Right hindlimb (tissue), 1 donor: ENCODE results near the gene WFIKKN2.
"Not testable (repeated sequence)": the region's sequence is repeated elsewhere in the genome, so short reads cannot be mapped to it uniquely, and the experiment has no call there.

Experiments used
- DNase-seq: peaks from one replicate; pipeline ENCODE4 v3.0.0-alpha.2; 2018

WFIKKN2 gene

DNA sequence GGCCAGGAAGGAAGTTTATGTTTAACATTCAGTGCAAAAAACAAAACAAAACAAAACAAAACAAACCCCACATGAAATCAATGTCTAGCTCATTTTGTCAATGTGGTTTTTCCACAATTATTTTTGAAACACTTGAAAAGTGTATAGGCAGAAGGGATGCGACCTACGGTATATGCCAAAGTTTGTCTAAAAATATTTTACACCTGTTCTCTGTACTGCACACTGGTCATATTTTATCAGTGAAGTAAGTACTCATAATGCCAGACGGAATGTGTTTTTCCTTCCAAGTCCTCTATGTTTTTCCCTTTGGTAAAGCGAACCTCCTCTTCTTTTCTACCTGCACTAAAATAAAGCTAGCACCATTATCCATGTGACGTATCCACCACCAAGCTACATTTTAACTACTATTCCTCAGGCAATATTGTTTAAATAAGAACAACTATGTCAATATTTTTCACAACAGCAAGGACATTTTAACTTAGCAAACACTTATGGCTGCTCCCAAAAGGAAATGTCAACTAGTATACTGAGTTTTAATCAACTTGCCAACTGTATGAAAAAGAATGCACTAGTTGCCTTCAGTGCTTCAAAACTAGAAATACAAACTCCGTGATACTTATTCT, 20.4 kb downstream of the WFIKKN2 start:
- DNase-seq = no peak

DNA sequence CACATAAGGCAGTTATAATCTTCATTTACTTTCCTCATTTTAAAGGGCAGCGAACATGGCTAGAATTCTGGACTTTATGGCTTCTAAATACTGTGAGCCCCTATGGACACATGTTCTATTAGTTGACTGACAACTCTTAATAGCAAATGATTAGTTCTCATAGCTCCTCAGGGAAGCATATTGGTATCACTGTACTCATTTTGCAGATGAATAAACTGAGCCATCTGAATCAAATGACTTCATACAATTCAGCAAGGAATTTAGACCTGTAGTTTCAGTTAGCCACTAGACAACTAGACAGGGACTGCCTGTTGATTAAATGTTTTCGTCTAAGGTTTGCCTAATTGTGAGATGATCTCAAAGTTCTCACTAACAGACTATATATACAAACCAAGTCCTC, 21.0 kb downstream of the WFIKKN2 start:
- DNase-seq = no peak

GRCh38 chr17:50858486-50859225, 23.3 kb downstream of the WFIKKN2 start:
- DNase-seq = no peak

GRCh38 chr17:50859727-50860126, 24.3 kb downstream of the WFIKKN2 start:
- DNase-seq = not testable (repeated sequence)

GRCh38 chr17:50861334-50861676, 25.9 kb downstream of the WFIKKN2 start:
- DNase-seq = no peak

GRCh38 chr17:50861822-50862528, 26.6 kb downstream of the WFIKKN2 start:
- DNase-seq = no peak

DNA sequence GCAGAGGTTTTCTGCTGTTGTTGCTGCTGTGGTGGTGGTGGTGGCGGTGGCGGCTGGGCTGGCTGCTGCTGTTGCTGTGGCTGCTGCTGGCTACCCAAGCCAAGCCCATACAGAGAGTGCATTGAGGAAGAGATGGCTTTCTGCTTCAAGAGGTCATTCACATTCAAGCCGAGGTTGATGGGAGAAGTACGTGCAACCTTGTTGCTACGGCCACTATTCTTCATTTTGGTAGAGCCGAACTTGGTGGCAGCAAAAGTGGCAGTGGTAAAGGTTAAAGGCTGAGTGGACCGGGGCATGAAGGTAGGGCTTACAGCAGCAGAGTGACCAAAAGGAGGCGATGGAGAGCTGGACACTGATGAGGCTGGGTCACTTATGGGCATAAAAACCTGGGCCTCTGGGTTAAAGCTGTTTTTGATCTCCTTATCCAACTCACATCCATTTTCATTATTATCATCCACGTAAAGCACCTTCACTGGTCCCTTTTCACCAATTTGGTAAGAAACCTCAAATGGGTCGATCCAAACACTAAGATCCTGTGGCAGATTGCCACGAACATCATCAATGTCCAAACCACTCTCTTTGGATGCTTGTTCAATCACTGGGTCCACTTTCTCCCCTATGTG, 27.9 kb downstream of the WFIKKN2 start:
- no peak for DNase-seq

DNA sequence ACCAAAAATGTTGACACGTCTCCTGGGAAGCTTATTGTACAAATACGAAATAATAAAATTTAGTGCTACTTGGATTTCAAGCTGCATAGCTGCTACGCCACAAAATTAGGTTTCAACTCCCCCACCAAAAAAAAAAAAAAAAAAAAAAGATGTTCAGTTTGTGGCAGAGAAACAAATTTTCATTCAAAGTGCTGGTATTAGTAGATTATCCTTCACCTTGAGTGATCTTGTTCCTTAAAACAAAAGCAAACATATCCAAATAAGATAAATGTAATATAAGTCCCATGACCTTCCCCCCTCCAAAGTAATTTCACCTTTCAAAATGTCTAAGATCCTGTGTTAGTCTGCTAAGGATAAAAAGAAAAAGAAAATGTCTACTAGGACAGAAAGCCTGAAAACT, 28.5 kb downstream of the WFIKKN2 start:
- DNase-seq = no peak

GRCh38 chr17:50864747-50865059, 29.3 kb downstream of the WFIKKN2 start:
- no peak for DNase-seq

GRCh38 chr17:50865060-50865867, 29.9 kb downstream of the WFIKKN2 start:
- peak; percentile 75 for DNase-seq

DNA sequence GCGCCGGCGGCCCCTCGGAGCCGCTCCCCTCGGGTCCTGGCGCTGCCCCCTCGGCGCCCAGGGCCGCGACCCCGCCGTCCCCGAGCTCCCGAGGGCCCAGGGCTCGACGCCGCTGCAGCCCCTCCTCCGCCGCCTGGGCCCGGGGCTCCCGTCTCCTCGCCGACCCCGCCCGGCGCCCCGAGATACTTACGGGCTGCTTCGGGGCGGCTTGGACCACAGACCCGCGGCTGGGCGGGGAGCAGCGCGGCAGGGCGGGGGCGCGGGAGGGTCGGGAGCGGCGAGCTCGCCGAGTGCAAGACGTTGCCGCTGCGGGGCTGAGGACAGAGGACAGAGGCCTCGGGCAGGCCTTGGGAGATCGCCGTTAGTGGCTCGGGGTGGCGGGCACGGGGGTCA, 30.5 kb downstream of the WFIKKN2 start:
- no peak for DNase-seq

GRCh38 chr17:50866261-50866949, 31.0 kb downstream of the WFIKKN2 start, which contains the start of gene TOB1:
Gene TOB1 (minus strand): TSS chr17:50866354. CDS start chr17:50864017, 2,337 bp downstream.
- peak; percentile 99 for DNase-seq

- peak; percentile 83 for DNase-seq
These were observed 31.6 kb downstream of the WFIKKN2 start for GRCh38 chr17:50866950-50867362.

DNA sequence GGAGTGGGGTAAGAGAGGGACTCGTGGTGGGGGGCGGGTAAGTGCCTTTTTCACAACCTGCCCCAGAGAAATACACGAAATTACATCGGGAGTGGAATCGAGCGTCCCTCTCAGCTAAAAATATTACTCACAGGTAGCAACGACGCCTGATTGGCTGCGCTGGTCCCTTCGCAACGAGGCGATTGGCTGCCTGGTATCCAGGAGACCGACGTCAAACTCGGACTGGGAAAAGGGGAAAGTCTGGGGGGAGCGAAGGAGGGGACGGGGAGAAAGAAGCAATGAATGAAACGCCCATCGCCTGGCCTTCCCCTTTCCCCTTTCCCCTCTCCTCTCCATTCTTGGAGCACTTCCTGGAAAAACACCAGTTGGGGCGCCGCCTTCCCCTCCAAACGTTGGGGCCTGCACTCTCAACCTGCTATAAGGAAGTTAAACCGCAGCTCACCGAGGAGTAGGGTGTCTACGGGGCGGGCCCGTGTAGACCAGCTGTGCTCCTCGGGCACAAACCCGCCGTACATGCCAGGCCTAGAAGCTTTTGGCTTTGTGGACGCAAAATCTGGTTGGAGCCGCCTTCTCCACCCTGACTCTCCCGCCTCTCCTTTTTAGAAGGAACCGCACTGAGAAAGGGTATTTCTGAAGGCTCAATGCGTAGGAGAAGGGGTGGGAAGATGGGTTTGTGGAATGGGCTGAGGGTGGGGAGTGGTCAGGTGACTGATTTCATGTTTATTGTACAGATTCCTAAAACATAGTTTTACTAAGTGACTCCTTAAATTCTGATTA, 32.2 kb downstream of the WFIKKN2 start:
- DNase-seq = peak; percentile 97

GRCh38 chr17:50868140-50868438, 32.7 kb downstream of the WFIKKN2 start:
- DNase-seq = no peak

- DNase-seq = no peak
These were observed 33.2 kb downstream of the WFIKKN2 start for GRCh38 chr17:50868602-50869001.

- DNase-seq = no peak
These were observed 36.0 kb downstream of the WFIKKN2 start for GRCh38 chr17:50871364-50871763.

GRCh38 chr17:50871898-50872297, 36.5 kb downstream of the WFIKKN2 start:
- DNase-seq = no peak

- DNase-seq = peak; percentile 47
These were observed 37.5 kb downstream of the WFIKKN2 start for GRCh38 chr17:50872710-50873424.

- DNase-seq = no peak
These were observed 39.7 kb downstream of the WFIKKN2 start for GRCh38 chr17:50875074-50875473.

DNA sequence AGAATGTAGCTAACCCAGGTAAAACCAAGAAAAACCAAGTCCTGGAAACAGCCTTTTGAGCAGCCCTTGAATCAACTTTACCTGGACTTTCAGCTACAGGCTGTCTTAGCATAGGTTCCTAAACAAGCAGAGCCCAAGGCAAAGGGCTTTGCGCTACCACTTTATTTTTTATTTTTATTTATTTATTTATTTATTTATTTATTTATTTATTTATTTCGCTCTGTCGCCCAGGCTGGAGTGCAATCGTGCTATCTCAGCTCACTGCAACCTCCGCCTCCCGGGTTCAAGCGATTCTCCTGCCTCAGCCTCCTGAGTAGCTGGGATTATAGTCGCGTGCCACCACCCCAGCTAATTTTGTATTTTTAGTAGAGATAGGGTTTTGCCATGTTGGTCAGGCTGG, 41.7 kb downstream of the WFIKKN2 start:
- not testable (repeated sequence) for DNase-seq
